ENCODE measurements around the gene TRIM62.
A peak's percentile ranks its signal among the peaks of the same experiment; 100 is the strongest.

The TRIM62 gene

DNA sequence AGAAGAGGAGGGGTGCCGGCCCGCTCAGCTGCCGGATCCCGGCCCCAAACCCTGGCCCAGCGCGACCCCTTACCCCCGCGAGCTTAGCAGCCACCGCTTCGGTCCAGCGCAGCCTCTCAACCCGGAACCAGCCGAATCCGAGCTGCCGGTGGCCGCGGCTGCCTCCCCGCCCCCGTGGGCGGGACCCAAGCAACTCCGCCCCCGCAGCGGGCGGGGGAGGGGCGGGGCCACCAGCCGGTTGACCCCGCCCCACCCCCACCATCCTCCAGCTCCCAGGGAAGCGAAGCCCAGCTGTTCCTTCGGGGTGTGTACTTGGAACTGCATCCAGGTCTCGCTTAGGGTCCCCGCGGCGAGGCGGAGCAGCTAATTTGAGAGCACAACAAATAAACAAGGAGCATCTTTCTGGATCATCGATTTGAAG is at the start of gene TRIM62:
TSS of gene TRIM62 (minus strand) at position 123 of the 421 bp plus-strand sequence. CDS start 611 bp downstream, outside the sequence.
- DNase-seq (ENCODE audit: low read depth, low spot score), result peak; percentile 83

DNA sequence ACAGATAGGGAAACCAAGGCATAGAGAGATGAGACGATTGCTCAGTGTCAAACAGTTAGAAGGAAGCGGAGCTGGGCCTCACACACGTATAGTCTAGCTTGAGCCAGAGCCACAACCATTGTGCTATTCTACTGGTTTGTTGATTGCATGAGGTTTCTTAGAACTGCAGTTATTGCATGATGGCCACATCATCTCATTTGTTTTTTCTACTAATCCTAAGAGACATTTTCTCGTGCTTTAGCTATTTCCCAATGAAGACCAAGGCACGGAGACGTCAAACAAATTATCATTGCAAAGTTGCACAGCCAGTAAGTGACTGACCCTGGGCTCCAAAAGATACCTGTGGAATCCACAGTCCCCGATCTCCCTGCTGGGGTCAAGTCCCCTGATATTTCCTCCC is 49.3 kb upstream of the TRIM62 start:
- DNase-seq (ENCODE audit: low read depth, low spot score), result no peak

DNA sequence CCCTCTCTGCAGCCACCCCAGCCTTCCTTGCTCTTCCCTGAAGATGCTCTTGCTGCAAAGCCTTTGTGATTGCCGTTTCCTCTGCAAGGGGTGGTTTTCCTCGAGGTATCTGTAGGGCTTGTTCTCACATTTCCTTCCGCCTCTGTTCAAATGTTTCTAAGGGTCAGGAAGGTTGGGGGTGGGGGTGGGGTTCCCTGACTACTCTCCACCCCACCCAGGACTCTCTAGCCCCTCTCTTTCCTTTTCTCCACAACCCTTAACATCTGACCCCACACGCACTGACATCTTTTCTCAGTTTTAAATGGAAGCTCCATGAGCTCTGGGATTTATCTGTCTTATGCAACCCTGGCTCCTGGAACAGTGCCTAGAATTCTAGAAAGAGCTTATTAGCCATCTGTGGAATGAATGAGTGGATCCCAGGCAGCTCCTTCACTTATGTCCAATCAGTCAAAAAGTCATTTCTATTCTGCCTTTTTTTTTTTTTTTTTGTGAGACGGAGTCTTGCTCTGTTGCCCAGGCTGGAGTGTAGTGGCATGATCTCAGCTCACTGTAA is 47.2 kb upstream of the TRIM62 start:
- peak; percentile 62 for DNase-seq (ENCODE audit: low read depth, low spot score)

DNA sequence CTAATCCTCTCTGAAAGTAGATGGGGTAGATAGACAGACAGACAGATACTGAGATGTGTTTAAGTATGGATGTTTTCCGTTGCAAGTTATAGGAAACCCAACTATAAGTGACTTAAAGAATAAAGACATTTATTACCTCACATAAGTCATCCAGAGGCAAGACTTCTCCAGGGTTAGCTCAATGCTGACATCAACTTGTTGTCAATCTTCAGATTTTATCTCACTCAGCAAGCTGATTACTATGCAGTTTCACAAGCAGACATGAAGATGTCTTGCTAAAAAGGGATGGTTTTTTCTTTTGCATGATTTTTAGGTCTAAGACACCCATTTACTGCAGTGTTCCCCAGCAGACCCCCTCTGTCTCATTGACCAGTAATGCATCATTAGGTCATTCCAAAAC is 43.7 kb upstream of the TRIM62 start:
- no peak for DNase-seq (ENCODE audit: low read depth, low spot score)

DNA sequence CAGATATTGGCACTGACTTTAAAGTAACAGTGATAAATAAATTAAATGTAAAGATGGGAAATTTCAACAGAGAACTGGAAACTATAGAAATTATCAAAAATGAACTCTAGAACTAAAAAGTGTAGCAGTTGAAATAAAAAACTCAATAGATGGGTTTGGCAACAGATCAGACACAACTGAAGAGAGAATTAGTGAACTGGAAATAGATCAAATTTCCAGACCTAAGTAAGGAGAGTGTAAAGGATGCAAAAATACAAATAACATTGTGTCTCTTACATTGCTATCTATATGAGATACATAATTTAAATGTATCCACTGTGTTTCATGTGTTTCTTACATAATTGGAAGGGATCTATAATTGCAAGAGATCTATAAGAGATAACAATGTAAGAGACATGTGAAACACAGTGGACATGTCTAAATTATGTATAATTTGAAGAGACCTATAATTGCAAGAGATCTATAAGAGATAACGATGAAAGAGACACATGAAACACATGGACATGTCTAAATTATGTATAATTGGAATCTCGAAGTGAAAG is 42.4 kb upstream of the TRIM62 start:
- no peak for DNase-seq (ENCODE audit: low read depth, low spot score)

DNA sequence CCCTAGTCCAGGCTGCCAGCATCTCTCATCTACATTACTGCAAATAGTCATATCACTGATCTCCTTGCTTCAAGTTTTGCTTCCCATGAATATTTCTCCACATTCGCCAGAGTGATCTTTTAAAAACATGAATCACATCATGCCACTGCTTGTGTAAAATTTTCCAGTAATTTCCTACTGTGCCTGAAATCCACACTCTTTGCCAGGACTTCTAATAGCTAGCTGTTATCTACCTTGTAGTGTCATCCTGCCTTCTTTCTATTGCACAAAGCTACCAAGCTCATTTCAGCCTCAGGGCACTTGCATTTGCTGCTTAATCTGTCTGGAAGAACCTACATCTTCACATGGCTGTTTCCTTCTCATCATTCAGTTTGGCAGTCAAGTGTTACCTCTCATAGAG is 40.5 kb upstream of the TRIM62 start:
- no peak for DNase-seq (ENCODE audit: low read depth, low spot score)

DNA sequence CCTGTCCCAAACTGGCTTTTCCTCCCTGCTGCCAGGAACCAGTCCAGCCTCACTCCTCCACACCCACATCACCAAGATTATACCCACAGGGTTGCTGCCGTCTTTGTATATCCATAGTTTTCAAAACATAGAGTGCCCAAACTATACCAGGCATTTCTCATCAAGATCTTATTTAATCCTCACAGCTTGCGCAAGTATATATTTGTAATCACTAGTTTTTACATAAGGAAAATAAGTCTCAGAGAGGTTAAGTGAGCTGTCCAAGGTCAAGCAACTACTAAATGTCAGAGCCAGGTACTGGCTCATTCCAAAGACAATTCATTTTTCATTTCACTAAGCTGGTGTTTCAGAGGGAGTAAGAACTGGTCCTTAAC is 39.5 kb upstream of the TRIM62 start:
- no peak for DNase-seq (ENCODE audit: low read depth, low spot score)

DNA sequence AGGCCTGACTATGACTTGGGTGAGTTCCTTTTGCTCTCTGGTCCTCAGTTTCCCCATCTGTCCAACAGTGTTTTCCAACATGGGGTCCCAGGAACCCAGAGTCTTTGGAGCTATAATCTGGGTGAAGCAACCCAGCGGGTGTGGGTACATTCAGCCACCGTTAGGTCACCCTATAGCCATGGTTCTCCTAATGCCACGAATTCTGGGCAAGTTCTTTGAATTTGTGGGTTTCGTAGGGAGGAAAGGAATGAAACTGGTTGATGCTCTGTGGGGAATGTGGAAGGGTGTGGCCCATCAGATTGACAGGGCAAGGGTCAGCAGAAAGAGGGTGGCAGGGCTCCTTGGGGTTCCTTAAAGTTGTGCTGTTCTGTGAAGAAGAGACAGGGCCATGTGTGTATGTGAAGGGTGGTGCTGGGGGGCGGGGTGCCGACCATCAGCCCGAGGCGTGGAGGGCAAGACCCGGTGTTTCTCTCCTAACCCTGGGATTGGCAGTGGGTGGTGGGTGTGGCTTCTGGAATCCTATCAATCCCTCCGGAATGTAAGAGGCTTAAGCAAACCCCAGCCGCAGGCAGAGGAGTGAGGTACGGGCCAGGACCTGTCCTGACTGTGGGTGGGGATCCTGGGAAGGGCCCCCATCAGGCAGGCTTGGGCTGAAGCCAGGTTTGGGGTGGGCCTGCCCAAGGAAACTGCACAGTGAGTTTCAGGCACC is 39.0 kb upstream of the TRIM62 start:
- no peak for DNase-seq (ENCODE audit: low read depth, low spot score)

DNA sequence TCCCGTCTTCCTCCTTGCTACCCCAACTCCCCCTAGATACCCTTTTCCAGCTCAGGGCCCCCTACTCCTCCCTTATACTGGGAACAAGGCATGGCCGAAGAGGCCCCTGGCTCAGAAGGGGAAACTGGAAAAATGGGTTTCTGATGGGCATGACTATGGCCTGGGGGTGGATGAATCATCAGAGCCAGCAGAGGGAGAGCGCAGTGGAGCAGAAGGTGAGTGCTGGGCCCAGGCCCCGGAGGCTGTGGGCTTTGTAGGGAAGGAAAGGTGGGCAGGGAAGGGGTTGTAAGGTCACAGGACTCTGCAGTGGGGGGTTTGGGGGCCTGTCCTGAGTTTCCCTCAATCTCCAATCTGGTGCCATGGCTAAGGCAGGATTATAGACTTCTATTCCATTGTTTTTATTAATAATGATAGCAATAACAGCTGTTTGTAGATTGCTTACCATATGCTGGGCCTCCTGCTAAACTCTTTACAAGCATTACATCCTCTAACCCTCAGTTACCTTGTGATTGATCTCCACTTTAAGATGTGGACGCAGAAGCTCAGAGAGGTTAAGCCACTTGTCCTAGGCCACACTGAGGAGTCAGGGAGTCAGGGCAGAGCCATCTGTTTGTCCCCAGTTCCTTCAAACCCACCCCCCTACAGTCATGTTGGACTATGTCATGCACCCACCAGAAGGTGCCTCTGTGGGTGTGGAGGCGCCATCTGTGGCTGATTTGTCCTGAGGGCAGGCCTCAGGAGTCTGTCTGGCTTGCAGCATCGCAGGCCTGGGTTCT is 38.2 kb upstream of the TRIM62 start:
- DNase-seq (ENCODE audit: low read depth, low spot score), result no peak

DNA sequence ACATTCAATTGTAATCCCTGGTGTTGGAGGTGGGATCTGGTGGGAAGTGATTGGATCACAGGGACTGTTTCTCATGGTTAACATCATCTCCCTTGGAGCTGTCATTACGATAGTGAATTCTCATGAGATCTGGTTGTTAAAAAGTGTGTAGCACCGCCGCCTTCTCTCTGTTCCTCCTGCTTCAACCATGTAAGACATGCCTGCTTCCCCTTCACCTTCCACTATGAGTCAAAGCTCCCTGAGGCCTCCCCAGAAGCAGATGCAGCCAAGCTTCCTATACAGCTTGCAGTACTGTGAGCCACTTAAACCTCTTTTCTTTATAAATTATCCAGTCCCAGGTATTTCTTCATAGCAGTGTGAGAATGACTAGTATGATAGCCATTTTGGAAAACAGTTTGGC is 30.1 kb upstream of the TRIM62 start:
- DNase-seq (ENCODE audit: low read depth, low spot score), result no peak

DNA sequence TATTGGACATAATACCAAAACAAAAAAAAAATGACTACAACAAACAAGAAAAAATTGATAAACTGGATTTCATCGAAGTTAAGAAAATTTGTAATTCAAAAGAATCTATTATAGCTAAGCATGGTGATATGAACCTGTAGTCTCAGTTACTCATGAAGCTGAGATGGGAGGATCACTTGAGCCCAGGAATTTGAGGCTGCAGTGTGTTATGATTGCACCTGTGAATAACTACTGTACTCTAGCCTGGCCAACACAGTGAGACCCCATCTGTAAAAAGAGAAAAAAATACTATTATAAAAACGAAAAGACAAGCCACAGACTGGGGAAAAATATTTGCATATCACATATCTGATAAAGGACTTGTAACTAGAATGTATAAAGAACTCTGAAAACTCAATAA is 24.5 kb upstream of the TRIM62 start:
- no peak for DNase-seq (ENCODE audit: low read depth, low spot score)

DNA sequence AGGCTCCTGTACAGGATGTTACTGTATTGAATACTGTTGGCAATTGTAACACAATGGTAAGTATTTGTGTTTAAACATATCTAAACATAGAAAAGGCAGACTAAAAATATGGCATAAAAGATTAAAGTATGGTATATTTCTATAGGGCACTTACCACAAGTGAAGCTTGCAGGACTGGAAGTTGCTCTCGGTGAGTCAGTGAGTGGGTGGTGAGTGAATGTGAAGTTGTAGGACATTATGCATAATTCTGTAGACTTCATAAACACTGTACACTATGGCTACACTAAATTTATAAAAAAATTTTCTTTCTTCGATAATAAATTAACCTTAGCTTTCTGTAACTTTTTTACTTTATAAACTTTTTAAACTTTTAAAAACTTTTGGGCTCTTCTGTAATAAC is 13.7 kb upstream of the TRIM62 start:
- no peak for DNase-seq (ENCODE audit: low read depth, low spot score)

DNA sequence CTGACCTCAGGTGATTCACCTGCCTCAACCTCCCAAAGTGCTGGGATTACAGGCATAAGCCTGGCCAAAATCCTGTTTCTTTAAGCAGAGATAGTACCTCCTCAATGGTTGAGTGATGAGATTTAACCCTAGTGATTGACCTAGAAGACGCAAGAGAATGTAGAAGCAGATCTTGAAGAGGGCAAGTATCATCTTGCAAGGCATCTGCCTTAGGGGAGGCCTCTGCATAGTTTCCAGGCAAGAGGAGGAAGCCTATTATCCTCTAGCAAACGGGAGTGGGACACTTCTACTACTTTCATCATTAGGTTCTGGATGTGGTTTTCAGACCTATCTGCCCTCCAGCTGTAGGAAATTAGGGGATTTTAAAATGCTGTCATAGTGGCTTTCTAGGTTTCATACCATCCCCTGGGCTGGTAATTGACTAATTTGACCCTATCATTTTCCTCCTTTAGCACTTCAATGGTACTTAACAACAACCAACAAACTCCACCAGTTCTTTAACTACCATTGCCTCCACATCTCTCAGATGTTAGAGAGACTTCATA is 10.0 kb upstream of the TRIM62 start:
- no peak for DNase-seq (ENCODE audit: low read depth, low spot score)

DNA sequence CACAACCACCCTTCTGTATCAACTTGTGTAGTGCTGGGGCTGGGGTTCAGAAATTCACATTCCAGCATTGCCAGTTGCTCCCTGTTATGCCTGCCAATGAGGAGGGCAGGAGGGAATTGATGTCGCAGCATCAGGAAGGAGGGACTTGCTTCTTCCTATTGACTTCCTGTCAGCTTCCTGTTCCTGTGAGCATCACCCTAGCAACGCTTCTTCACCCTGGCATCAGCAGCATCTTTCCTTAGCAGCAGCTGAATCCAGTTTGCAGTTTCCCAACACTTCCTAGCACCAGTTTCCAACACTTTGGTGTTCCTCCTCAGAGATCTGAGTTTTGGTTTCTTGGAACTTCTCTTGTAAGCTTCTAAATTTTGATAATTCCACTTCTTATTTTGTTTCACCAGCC is 8.9 kb upstream of the TRIM62 start:
- no peak for DNase-seq (ENCODE audit: low read depth, low spot score)

DNA sequence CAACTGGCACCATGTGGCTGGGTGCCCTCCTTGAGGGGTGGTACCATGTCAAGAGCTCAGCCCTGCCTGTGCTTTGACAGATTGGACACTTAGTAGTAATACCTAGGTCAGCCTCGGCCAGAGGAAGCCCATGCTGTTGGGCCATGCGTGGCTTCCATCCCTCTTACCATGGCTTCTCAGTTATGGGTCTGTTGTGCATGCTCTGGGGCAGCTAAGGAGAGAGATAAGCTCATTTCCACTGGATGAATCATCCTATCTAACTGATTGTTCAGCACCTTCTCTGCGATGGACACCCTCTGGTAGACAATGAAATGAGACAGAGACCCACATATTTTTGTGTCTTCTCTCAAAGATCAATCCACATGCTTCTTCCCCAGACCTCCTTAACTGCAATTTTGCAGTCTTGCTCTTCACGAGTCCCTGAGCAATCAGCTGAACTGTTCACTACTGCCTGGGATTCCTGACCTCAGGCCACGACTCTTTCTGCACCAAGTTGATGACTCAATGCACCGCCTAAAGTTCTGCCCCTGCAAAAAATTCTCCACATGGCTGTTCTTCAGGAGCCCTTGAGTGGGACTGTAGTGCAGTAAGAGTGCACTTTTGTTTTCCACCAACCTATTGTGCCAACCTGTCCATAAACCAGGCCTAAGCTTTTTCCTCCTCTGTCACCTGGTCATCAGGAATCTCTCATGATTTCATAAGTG is 6.9 kb upstream of the TRIM62 start:
- DNase-seq (ENCODE audit: low read depth, low spot score), result no peak

DNA sequence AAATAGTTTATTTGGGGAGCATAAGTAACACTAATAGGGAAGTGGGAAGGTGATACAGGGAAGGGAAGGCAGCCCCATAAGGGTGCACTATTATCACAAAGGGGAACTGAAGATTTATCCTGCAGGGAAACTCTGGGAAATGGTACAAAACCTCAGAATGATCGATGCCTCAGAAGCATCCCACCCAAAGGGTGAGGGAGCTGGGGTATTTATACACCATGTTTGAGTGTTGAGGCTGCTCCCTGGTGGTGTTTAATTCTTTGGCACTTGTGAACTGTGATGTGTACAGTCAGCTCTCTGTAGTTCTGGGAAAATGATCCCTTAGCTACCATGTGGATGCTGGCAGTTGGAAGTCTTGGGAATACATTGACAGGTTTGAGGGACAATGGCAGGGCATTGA is 5.1 kb upstream of the TRIM62 start:
- DNase-seq (ENCODE audit: low read depth, low spot score), result no peak

DNA sequence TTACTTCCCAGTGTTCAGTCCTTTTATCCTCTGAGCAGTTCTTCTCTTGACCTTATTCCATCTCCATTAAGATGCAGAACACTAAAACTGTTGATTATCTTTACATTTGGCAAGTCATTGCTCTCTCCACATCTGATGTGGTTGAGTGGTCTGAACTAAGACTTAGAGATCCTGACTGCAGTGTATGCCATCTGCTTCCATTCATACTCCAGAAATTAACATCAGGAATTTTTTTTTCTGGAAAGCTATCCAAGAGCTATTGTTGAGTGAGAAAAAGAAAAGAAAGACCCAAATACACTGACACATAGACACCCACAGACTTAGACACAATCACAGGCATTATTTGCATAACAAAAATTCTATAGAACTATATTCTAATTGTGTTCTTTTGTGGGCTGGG is 3.7 kb upstream of the TRIM62 start:
- no peak for DNase-seq (ENCODE audit: low read depth, low spot score)

DNA sequence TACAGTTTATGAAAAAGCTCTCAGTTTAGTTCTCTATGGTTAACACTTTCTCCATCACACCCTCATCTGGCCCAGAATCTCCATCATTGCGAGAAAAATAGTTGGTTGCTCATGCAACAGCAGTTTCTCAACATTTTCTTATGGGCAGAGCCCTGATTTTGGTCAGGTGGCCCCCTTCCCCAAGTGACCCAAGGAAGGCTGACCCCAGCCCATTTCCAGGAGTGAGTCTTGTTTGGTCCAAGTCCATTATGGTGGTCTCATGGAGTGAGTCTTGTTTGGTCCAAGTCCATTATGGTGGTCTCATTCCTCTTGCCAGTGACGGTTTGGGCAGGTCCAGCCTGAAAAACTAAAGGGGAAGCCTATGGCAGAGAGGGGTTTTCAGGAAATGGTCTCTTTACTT is 1.5 kb upstream of the TRIM62 start:
- no peak for DNase-seq (ENCODE audit: low read depth, low spot score)

DNA sequence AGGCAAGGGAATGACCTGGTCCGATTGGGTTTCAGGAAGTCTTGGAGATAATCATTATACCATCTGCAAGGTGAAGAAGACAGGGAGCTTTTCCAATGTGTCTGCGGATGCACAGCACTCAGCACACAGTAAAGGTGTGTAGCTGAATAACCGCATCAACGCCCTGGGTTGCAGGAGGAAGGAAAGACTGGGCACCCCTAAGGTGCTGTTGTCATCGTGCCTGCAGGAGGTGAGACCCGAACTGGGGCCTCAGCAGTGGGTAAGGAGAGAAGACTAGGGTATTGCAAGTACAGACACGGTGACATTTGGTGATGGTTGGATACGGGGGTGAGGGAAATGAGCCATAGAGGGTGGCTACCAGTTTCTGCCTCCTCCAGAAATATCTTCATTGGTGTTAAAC is 1.1 kb upstream of the TRIM62 start:
- no peak for DNase-seq (ENCODE audit: low read depth, low spot score)

DNA sequence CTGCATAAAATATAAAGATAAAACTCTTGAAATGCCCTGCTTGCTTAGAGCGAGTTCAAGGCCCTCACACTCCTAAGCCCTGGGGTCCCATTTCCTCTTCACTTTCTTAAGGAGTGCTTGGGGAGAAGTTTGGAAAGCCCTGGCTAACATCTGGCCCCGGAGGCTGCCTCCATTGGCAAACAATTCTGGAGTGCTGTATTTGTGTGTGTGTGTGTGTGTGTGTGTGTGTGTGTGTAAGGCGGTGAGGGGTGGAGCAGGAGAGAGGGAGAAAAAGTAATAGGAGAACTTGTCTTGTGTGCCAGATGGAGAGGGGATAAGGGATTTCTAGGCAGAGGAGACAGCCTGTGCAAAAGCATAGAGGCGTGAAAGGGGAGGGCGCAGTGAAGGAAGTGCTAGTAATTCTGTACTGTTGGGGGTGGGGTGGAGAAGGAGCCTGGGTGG is 578 bp upstream of the TRIM62 start:
- DNase-seq (ENCODE audit: low read depth, low spot score), result peak; percentile 40

All from smooth muscle cell of the brain vasculature (primary cell).